Lower lobe of right lung (tissue), 2 donors: Measurements from ENCODE around the gene LAGE3. TPM values are rescaled to one million over a fixed set of nuclear protein-coding genes. Genes with fewer than 3 reads are reported as not detected.

ENCODE experiments used
- ATAC-seq, 2 donors: fragments of 200-7000 bp; cut with Tn5 transposase; one replicate each; pipeline ENCODE4 v1.9.1; 2020 to 2022; ENCODE audit warnings: mild to moderate bottlenecking in 2 of 2, moderate library complexity in 2 of 2
- DNase-seq: peaks from one replicate; pipeline ENCODE4 v3.0.0-alpha.2; 2020
- H3K27ac ChIP-seq: fragments of 200-600 bp; one replicate; pipeline ENCODE4 v1.8.0; 2022
- H3K27me3 ChIP-seq: fragments of 200-600 bp; one replicate; pipeline ENCODE4 v1.8.0; 2022; ENCODE audit warnings: low read depth
- H3K36me3 ChIP-seq: fragments of 200-600 bp; one replicate; pipeline ENCODE4 v1.8.0; 2022; ENCODE audit warnings: mild to moderate bottlenecking
- H3K4me1 ChIP-seq: fragments of 200-600 bp; one replicate; pipeline ENCODE4 v1.8.0; 2022
- H3K4me3 ChIP-seq: fragments of 200-600 bp; one replicate; pipeline ENCODE4 v1.8.0; 2022; ENCODE audit warnings: mild to moderate bottlenecking
- H3K9me3 ChIP-seq: fragments of 200-600 bp; one replicate; pipeline ENCODE4 v1.8.0; 2022
- CTCF ChIP-seq: fragments of 200-600 bp; IDR thresholded peaks from one replicate; pipeline ENCODE4 v1.8.0; 2022; ENCODE audit warnings: antibody characterized with exemption, mild to moderate bottlenecking
- intact Hi-C: fragments of 100-400 bp; cut with DNase I; formaldehyde crosslinking; loops from one replicate; pipeline ENCODE4 v1.11.0; 2022
- total RNA-seq: library from RNA; stranded (reverse); fragmentation: NEBNext Ultra II Directional; extraction: Animal tissue kit (Norgen Biotek cat#: 25700); gene quantifications from one replicate; pipeline ENCODE4 v1.2.1, GENCODE V29; 2021
- donor health status: DM: no; HTN: yes; CAD: no; lungs with severe emphysema.

Gene LAGE3
- total RNA-seq, 1 donor from 2014 or later = 20.4 TPM

DNA sequence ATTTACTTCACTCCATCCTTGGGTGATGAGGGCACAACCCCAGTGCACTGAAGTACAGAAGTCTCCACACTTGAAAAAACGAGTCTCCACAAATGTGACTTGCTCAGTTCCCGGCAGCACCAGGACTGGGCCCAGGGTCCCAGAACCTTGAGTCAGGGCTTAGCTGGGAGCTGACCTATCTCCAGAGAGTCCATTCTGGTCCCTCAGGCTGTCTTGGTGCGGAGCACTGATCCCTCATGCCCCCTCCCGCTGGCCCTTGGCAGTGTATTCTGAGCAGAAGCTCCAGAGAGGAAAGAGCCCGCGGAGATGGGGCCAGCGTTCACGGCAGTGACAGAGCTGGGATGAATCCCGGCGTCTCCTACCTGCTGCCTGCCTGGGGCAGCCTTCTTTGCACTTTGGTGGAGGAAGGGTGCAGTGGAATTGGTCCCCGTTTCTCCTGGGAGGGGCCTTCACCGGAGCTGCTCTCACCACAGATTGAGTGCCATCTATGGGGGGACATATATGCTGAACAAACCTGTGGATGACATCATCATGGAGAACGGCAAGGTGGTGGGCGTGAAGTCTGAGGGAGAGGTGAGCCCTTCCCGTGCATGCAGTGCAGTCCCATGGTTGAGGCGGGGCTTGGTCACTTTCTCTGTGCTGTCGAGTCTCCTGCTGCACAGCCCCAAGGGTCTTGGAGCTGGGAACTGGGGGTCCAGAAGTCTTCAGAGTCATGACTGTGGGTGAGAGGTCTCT lies 38.3 kb downstream of the LAGE3 start:
- intact Hi-C loops = no loop called here
- DNase-seq (no peak), ATAC-seq (no peak)
- Histone ChIP-seq H3K27me3 (no peaks in the 10 kb centered on the region), H3K36me3 (peaks cover 32% of the 10 kb centered on the region), H3K27ac (no peak overlapping the region), H3K4me1 (peaks cover 24% of the 10 kb centered on the region), H3K9me3 (no peaks in the 10 kb centered on the region), H3K4me3 (no peak overlapping the region)
- TF ChIP-seq CTCF = no peak

GRCh38 chrX:154439841-154440240 lies 39.2 kb downstream of the LAGE3 start:
- peaks cover 14% of the 10 kb centered on the region for H3K4me1 ChIP-seq
- no peak overlapping the region for H3K27ac ChIP-seq
- no peaks in the 10 kb centered on the region for H3K9me3 ChIP-seq
- DNase-seq (no peak), ATAC-seq (no peak)
- no peak overlapping the region for H3K4me3 ChIP-seq
- no peaks in the 10 kb centered on the region for H3K27me3 ChIP-seq
- no peak for TF ChIP-seq CTCF
- peaks cover 39% of the 10 kb centered on the region for H3K36me3 ChIP-seq
- intact Hi-C loops = no loop called here

DNA sequence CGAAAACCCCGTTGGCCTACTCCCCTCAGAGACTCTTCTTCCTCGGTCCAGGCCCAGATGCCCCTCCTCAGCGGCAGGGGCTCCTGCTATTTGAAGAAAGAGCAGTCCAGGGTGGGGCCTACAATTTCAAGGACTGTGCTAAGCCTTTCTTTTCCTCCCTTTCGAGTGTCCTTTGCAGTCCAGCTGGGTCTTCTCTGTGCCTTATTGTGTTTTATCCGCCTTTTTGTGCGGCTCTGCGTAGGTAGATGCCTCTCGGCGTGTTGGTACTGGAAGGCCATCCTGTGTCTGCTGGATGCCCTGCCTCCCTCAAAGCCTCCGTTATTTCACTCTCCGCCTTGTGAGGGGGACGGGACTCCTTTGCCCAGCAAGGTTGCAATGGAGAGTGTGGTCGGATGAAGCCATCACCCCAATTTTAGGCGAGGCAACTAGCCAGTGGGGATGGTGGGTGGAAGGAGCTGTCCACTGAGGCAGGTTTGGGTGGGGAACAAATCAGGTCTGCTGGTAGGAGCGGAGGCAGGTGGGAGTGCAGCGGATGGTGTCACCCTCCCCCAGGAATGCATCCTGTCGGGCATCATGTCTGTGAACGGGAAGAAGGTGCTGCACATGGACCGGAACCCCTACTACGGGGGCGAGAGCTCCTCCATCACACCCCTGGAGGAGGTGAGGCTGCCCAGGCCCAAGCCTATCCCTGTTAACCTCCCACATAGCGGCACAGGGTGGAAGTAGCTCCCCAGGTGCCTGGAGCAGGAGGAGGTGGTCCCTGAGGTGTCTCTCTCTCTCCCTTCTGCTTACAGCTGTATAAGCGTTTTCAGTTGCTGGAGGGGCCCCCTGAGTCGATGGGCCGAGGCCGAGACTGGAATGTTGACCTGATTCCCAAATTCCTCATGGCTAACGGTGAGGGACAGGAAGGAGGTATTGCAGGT lies 40.8 kb downstream of the LAGE3 start:
- no peak for DNase-seq
- Histone ChIP-seq H3K4me1 (peaks cover 12% of the 10 kb centered on the region), H3K9me3 (no peaks in the 10 kb centered on the region), H3K27ac (peak overlapping the region; percentile 81), H3K4me3 (peak overlapping the region; percentile 79), H3K36me3 (peaks cover 55% of the 10 kb centered on the region), H3K27me3 (no peaks in the 10 kb centered on the region)
- no peak for ATAC-seq
- intact Hi-C loops = no loop called here
- no peak for TF ChIP-seq CTCF

- intact Hi-C loops = no loop called here
- DNase-seq = peak; percentile 71
- Histone ChIP-seq H3K9me3 (no peaks in the 10 kb centered on the region), H3K36me3 (peaks cover 60% of the 10 kb centered on the region), H3K4me1 (peaks cover 12% of the 10 kb centered on the region), H3K27me3 (no peaks in the 10 kb centered on the region), H3K4me3 (peak within 1 kb of the TSS; percentile 79), H3K27ac (peak within 1 kb of the TSS; percentile 81)
- ATAC-seq = peak; percentile 76 to 83
- TF ChIP-seq CTCF = no peak
Observed at GRCh38 chrX:154436983-154437752, 41.9 kb downstream of the LAGE3 start, which contains the start of gene GDI1. Gene GDI1 (plus strand): TSS chrX:154437154. CDS start chrX:154437255, 101 bp downstream.

GRCh38 chrX:154436374-154436982 lies 42.6 kb downstream of the LAGE3 start:
- no peak for TF ChIP-seq CTCF
- no peaks in the 10 kb centered on the region for H3K9me3 ChIP-seq
- H3K27me3 ChIP-seq = no peaks in the 10 kb centered on the region
- DNase-seq (peak; percentile 53), ATAC-seq (peak; percentile 46 to 57)
- peaks cover 12% of the 10 kb centered on the region for H3K4me1 ChIP-seq
- intact Hi-C loops = no loop called here
- peak overlapping the region; percentile 79 for H3K4me3 ChIP-seq
- peak overlapping the region; percentile 81 for H3K27ac ChIP-seq
- peaks cover 55% of the 10 kb centered on the region for H3K36me3 ChIP-seq
